KMS-11 (cell line): ENCODE results near the gene OVAAL.

Experiments
- H2AFZ ChIP-seq: fragments of 200-600 bp; sonication (generic); 2 replicates; pipeline ENCODE4 v1.6.1; 2016; ENCODE audit warnings: antibody characterized with exemption, mixed run types, low read depth
- H3K27ac ChIP-seq: fragments of 200-600 bp; sonication (generic); 2 replicates; pipeline ENCODE4 v1.6.1; 2016; ENCODE audit warnings: mild to moderate bottlenecking, mixed run types
- H3K27me3 ChIP-seq: fragments of 200-600 bp; sonication (generic); 2 replicates; pipeline ENCODE4 v1.6.1; 2017; ENCODE audit warnings: mild to moderate bottlenecking, low read depth, mixed run types, moderate library complexity; ENCODE audit not compliant: insufficient read depth
- H3K36me3 ChIP-seq: fragments of 200-600 bp; sonication (generic); 2 replicates; pipeline ENCODE4 v1.6.1; 2017; ENCODE audit warnings: mild to moderate bottlenecking, mixed run types; ENCODE audit not compliant: insufficient read depth
- H3K4me1 ChIP-seq: fragments of 200-600 bp; sonication (generic); 2 replicates; pipeline ENCODE4 v1.6.1; 2016; ENCODE audit warnings: mild to moderate bottlenecking, low read depth, mixed run types; ENCODE audit not compliant: poor library complexity, severe bottlenecking
- H3K4me2 ChIP-seq: fragments of 200-600 bp; sonication (generic); 2 replicates; pipeline ENCODE4 v1.7.0; 2016; ENCODE audit warnings: mild to moderate bottlenecking, mixed run types
- H3K4me3 ChIP-seq: fragments of 200-600 bp; sonication (generic); IDR thresholded peaks from 2 replicates; pipeline ENCODE4 v1.6.1; 2017; ENCODE audit warnings: low read depth, low read length, mixed read lengths; ENCODE audit not compliant: insufficient read depth
- H3K79me2 ChIP-seq: fragments of 200-600 bp; sonication (generic); 2 replicates; pipeline ENCODE4 v1.6.1; 2016; ENCODE audit warnings: low read depth, mixed run types; ENCODE audit not compliant: insufficient read depth
- H3K9ac ChIP-seq: fragments of 200-600 bp; sonication (generic); 2 replicates; pipeline ENCODE4 v1.6.1; 2016; ENCODE audit warnings: mild to moderate bottlenecking, mixed run types
- H4K20me1 ChIP-seq: fragments of 200-600 bp; sonication (generic); 2 replicates; pipeline ENCODE4 v1.6.1; 2016; ENCODE audit warnings: mild to moderate bottlenecking, mixed run types; ENCODE audit not compliant: insufficient read depth
- TF ChIP-seq, protein P1 (sequence below): fragments of 200-600 bp; sonication (generic); conservative IDR thresholded peaks from 2 replicates; pipeline ENCODE4 v1.6.1; 2017; ENCODE audit warnings: low read depth, mild to moderate bottlenecking, antibody characterized with exemption, low read length, moderate library complexity, mixed read lengths

The OVAAL gene

DNA sequence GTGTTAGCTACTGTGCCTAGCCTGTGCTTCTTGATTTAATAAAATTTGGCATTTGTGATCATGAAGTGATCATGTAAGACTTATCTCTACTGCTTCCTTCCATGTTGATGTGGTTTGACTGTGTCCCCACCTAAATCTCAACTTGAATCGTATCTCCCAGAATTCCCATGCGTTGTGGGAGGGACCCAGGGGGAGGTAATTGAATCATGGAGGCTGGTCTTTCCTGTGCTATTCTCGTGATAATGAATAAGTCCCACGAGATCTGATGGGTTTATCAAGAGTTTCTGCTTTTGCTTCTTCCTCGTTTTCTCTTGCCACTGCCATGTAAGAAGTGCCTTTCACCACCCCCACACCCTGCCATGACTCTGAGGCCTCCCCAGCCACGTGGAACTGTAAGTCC is at the start of gene OVAAL:
Gene OVAAL (plus strand): TSS at position 301 of the 400 bp plus-strand sequence.
- Histone ChIP-seq H3K36me3 (no peaks in the 10 kb centered on the region), H2AFZ (no peak within 1 kb of the TSS), H3K79me2 (no peaks in the 10 kb centered on the region), H3K4me1 (no peaks in the 10 kb centered on the region), H3K9ac (no peak within 1 kb of the TSS), H3K4me3 (no peak within 1 kb of the TSS), H3K27ac (no peak within 1 kb of the TSS), H3K27me3 (no peaks in the 10 kb centered on the region), H3K4me2 (no peak within 1 kb of the TSS), H4K20me1 (no peaks in the 10 kb centered on the region)
- TF ChIP-seq, protein P1, sequence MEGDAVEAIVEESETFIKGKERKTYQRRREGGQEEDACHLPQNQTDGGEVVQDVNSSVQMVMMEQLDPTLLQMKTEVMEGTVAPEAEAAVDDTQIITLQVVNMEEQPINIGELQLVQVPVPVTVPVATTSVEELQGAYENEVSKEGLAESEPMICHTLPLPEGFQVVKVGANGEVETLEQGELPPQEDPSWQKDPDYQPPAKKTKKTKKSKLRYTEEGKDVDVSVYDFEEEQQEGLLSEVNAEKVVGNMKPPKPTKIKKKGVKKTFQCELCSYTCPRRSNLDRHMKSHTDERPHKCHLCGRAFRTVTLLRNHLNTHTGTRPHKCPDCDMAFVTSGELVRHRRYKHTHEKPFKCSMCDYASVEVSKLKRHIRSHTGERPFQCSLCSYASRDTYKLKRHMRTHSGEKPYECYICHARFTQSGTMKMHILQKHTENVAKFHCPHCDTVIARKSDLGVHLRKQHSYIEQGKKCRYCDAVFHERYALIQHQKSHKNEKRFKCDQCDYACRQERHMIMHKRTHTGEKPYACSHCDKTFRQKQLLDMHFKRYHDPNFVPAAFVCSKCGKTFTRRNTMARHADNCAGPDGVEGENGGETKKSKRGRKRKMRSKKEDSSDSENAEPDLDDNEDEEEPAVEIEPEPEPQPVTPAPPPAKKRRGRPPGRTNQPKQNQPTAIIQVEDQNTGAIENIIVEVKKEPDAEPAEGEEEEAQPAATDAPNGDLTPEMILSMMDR = no peak

DNA sequence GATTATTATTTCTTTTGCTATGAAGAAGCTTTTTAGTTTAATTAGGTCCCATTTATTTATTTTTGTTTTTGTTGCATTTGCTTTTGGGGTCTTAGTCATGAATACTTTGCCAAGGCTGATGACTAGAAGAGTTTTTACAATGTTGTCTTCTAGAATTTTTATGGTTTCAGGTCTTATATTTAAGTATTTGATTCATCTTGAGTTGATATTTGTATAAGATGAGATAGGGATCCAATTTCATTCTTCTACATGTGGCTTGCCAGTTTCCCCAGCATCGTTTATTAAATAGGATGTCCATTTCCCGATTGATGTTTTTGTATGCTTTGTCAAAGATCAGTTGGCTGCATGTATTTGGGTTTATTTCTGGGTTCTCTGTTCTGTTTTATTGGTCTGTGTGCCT is 47.9 kb upstream of the OVAAL start:
- Histone ChIP-seq H3K4me1 (peaks cover 4% of the 10 kb centered on the region), H3K27me3 (no peaks in the 10 kb centered on the region), H3K4me3 (no peak overlapping the region), H3K4me2 (no peak overlapping the region), H4K20me1 (no peaks in the 10 kb centered on the region), H3K9ac (no peak overlapping the region), H3K36me3 (no peaks in the 10 kb centered on the region), H3K27ac (no peak overlapping the region), H2AFZ (no peak overlapping the region), H3K79me2 (no peaks in the 10 kb centered on the region)
- TF ChIP-seq, protein P1 = no peak

DNA sequence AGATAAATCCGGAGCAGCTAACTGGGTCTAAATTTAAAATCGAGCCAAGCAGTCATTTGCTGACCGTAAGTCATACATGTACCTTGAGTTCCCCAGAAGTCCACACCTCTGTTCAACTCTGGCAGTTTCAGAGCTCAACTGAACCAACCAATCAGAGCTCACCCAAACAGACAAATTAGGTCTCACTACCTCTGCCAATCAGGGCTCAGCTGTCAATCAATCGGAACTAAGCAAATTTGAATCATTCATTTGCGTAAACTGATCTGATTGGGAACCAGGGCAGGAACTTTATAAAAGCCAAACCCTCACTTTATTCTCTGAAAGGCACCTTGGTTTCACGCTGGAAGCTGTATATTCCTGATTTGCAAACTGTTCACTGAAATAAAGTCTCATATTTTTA is 45.2 kb upstream of the OVAAL start:
- no peaks in the 10 kb centered on the region for H3K27me3 ChIP-seq
- no peaks in the 10 kb centered on the region for H3K36me3 ChIP-seq

DNA sequence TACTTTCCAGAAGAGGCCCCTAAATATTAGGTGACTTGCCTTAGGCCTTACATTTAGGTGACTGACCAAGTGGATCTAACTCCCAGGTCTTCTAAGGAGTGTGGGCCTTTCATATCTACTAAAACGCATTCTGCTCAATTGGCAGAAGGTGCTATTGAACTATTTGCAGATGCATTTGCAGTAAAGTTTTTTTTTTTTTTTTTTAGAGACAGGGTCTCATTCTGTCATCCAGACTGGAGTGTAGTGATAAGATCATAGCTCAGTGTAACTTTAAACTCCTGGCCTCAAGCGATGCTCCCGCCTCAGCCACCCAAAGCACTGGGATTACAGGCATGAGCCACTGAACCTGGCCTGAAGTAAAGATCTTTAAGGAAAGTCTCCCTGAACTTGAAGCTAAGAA is 43.4 kb upstream of the OVAAL start:
- H3K4me2 ChIP-seq = no peak overlapping the region; the same call in 1 of the 2 replicates
- no peak overlapping the region for H3K27ac ChIP-seq

More for the DNA sequence above, 45.2 kb upstream of the OVAAL start:
- H3K4me1 ChIP-seq = peaks cover 7% of the 10 kb centered on the region
- no peak overlapping the region for H3K4me2 ChIP-seq
- no peak overlapping the region for H3K9ac ChIP-seq
- TF ChIP-seq, protein P1 = no peak
- H3K4me3 ChIP-seq = no peak overlapping the region
- no peak overlapping the region for H2AFZ ChIP-seq
- no peaks in the 10 kb centered on the region for H3K79me2 ChIP-seq
- H3K27ac ChIP-seq = no peak overlapping the region
- no peaks in the 10 kb centered on the region for H4K20me1 ChIP-seq

More for the DNA sequence above, 43.4 kb upstream of the OVAAL start:
- Histone ChIP-seq H4K20me1 (no peaks in the 10 kb centered on the region), H3K4me3 (no peak overlapping the region), H3K4me1 (peaks cover 7% of the 10 kb centered on the region), H3K27me3 (no peaks in the 10 kb centered on the region), H3K79me2 (no peaks in the 10 kb centered on the region), H3K36me3 (no peaks in the 10 kb centered on the region), H3K9ac (no peak overlapping the region), H2AFZ (peak overlapping the region; percentile 11)
- TF ChIP-seq, protein P1 = no peak
